ENCODE results near the gene CCDC88B. TPM values are rescaled to one million over a fixed set of nuclear protein-coding genes. Genes with fewer than 3 reads are reported as not detected.

CCDC88B gene
- total RNA-seq, 1 donor: 1.2 TPM

GRCh38 chr11:64362339-64362738 lies 22.3 kb downstream of the CCDC88B start:
- TF ChIP-seq, protein P1, sequence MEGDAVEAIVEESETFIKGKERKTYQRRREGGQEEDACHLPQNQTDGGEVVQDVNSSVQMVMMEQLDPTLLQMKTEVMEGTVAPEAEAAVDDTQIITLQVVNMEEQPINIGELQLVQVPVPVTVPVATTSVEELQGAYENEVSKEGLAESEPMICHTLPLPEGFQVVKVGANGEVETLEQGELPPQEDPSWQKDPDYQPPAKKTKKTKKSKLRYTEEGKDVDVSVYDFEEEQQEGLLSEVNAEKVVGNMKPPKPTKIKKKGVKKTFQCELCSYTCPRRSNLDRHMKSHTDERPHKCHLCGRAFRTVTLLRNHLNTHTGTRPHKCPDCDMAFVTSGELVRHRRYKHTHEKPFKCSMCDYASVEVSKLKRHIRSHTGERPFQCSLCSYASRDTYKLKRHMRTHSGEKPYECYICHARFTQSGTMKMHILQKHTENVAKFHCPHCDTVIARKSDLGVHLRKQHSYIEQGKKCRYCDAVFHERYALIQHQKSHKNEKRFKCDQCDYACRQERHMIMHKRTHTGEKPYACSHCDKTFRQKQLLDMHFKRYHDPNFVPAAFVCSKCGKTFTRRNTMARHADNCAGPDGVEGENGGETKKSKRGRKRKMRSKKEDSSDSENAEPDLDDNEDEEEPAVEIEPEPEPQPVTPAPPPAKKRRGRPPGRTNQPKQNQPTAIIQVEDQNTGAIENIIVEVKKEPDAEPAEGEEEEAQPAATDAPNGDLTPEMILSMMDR (IDR thresholded peaks at IDR 0.05; ENCODE audit: insufficient read depth, low read length): no peak
- no peak overlapping the region for H3K4me3 ChIP-seq (ENCODE audit: low read depth, low read length)
- no peak for DNase-seq (ENCODE audit: low read depth)

- DNase-seq (ENCODE audit: low read depth): no peak
- no peak overlapping the region for H3K4me3 ChIP-seq (ENCODE audit: low read depth, low read length)
- TF ChIP-seq, protein P1 (IDR thresholded peaks at IDR 0.05; ENCODE audit: insufficient read depth, low read length): no peak
These were observed 24.4 kb downstream of the CCDC88B start for GRCh38 chr11:64364435-64364834.

- H3K4me3 ChIP-seq (ENCODE audit: low read depth, low read length): no peak overlapping the region
- no peak for DNase-seq (ENCODE audit: low read depth)
- TF ChIP-seq, protein P1 (IDR thresholded peaks at IDR 0.05; ENCODE audit: insufficient read depth, low read length): no peak
These were observed 24.9 kb downstream of the CCDC88B start for GRCh38 chr11:64364911-64365310.

- no peak for DNase-seq (ENCODE audit: low read depth)
- TF ChIP-seq, protein P1 (IDR thresholded peaks at IDR 0.05; ENCODE audit: insufficient read depth, low read length): no peak
- H3K4me3 ChIP-seq (ENCODE audit: low read depth, low read length): no peak overlapping the region
These were observed 26.7 kb downstream of the CCDC88B start for GRCh38 chr11:64366751-64367150.

DNA sequence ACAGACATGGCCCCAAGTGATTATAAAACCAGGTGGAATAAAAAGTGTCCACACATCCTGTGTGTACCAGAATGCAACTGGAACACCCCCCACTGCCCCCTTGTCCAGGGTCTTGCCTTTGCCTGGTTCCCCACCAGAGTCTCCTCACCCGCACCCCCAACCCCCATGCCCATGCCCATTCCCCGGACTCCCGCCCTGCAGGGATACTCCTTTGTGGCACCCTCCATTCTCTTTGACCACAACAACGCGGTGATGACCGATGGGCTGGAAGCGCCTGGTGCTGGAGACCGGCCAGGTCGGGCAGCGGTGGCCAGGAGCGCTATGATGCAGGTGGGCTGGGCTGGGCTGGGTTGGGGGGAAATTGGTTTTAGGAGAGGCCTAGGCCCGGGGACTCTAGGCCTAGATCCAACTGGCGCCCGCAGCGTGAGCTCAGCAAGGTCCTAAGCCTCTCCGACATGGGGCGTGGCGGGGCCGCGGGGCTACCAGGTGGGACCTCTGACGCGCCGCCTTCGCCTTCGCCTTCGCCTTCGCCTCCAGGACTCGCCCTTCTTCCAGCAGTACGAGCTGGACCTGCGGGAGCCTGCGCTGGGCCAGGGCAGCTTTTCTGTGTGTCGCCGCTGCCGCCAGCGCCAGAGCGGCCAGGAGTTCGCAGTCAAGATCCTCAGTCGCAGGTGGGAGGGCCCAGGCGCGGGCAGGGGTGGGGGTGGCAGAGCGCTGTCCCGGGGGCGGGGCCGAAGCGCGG lies 28.1 kb downstream of the CCDC88B start:
- TF ChIP-seq, protein P1 (IDR thresholded peaks at IDR 0.05; ENCODE audit: insufficient read depth, low read length): no peak
- no peak overlapping the region for H3K4me3 ChIP-seq (ENCODE audit: low read depth, low read length)
- DNase-seq (ENCODE audit: low read depth): no peak

DNA sequence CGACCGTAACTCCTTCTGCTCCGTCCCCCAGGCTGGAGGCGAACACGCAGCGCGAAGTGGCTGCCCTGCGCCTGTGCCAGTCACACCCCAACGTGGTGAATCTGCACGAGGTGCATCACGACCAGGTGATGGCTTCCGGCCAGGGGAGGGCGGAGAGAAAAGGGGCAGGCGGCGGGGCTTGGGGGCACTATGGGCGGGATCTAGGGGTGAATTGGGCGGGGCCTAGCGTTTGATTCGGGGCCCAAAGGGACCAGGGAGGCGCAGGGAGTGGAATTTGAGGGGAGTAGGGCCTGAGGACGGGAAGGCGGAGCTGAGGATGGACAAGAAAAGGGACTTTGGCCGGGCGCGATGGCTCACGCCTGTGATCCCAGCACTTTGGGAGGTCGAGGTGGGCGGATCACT lies 28.7 kb downstream of the CCDC88B start:
- no peak for DNase-seq (ENCODE audit: low read depth)
- TF ChIP-seq, protein P1 (IDR thresholded peaks at IDR 0.05; ENCODE audit: insufficient read depth, low read length): no peak

More for the DNA sequence above, 28.7 kb downstream of the CCDC88B start:
- no peak overlapping the region for H3K4me3 ChIP-seq (ENCODE audit: low read depth, low read length)
